Lower lobe of right lung (tissue), 2 donors: ENCODE results near the gene CKAP2L. TPM values are rescaled to one million over a fixed set of nuclear protein-coding genes. Genes with fewer than 3 reads are reported as not detected.
"Not testable (repeated sequence)": the region's sequence is repeated elsewhere in the genome, so short reads cannot be mapped to it uniquely, and the experiment has no call there.

Experiments
- ATAC-seq, 2 donors: fragments of 200-7000 bp; cut with Tn5 transposase; one replicate each; pipeline ENCODE4 v1.9.1; 2020 to 2022; ENCODE audit warnings: mild to moderate bottlenecking in 2 of 2, moderate library complexity in 2 of 2
- DNase-seq: peaks from one replicate; pipeline ENCODE4 v3.0.0-alpha.2; 2020
- H3K27ac ChIP-seq: fragments of 200-600 bp; one replicate; pipeline ENCODE4 v1.8.0; 2022
- H3K27me3 ChIP-seq: fragments of 200-600 bp; one replicate; pipeline ENCODE4 v1.8.0; 2022; ENCODE audit warnings: low read depth
- H3K36me3 ChIP-seq: fragments of 200-600 bp; one replicate; pipeline ENCODE4 v1.8.0; 2022; ENCODE audit warnings: mild to moderate bottlenecking
- H3K4me1 ChIP-seq: fragments of 200-600 bp; one replicate; pipeline ENCODE4 v1.8.0; 2022
- H3K4me3 ChIP-seq: fragments of 200-600 bp; one replicate; pipeline ENCODE4 v1.8.0; 2022; ENCODE audit warnings: mild to moderate bottlenecking
- H3K9me3 ChIP-seq: fragments of 200-600 bp; one replicate; pipeline ENCODE4 v1.8.0; 2022
- intact Hi-C: fragments of 100-400 bp; cut with DNase I; formaldehyde crosslinking; loops from one replicate; pipeline ENCODE4 v1.11.0; 2022
- total RNA-seq: library from RNA; stranded (reverse); fragmentation: NEBNext Ultra II Directional; extraction: Animal tissue kit (Norgen Biotek cat#: 25700); gene quantifications from one replicate; pipeline ENCODE4 v1.2.1, GENCODE V29; 2021
- TF ChIP-seq, protein P1 (sequence below): fragments of 200-600 bp; IDR thresholded peaks from one replicate; pipeline ENCODE4 v1.8.0; 2022; ENCODE audit warnings: antibody characterized with exemption, mild to moderate bottlenecking
- donor health status: DM: no; HTN: yes; CAD: no; lungs with severe emphysema.

CKAP2L gene
- total RNA-seq, 1 donor from 2014 or later: 1.3 TPM

DNA sequence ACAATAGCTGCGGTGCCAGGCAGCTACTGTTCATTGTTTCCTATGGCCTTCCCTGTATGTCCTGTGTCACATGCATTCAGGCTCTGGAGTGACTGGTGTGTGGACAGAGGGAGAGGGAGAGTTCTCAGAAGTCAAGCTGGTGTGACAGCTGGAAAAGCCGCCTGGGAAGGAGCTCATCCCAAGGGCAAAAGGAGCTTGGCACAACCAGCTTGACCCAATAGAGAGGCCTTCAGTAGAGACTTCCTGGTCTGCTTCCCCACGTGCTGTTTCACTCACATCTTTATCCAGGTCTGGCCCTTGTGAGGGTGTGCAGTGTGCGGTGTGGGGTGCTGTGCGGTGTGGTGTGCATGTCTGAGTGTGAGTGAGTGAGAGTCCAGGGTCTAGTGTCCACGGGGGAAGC is 54.7 kb downstream of the CKAP2L start:
- intact Hi-C loops: no loop called here
- no peak for ATAC-seq
- Histone ChIP-seq H3K36me3 (no peaks in the 10 kb centered on the region), H3K27me3 (no peaks in the 10 kb centered on the region), H3K4me1 (peaks cover 11% of the 10 kb centered on the region), H3K9me3 (no peaks in the 10 kb centered on the region), H3K4me3 (no peak overlapping the region), H3K27ac (no peak overlapping the region)
- TF ChIP-seq, protein P1, sequence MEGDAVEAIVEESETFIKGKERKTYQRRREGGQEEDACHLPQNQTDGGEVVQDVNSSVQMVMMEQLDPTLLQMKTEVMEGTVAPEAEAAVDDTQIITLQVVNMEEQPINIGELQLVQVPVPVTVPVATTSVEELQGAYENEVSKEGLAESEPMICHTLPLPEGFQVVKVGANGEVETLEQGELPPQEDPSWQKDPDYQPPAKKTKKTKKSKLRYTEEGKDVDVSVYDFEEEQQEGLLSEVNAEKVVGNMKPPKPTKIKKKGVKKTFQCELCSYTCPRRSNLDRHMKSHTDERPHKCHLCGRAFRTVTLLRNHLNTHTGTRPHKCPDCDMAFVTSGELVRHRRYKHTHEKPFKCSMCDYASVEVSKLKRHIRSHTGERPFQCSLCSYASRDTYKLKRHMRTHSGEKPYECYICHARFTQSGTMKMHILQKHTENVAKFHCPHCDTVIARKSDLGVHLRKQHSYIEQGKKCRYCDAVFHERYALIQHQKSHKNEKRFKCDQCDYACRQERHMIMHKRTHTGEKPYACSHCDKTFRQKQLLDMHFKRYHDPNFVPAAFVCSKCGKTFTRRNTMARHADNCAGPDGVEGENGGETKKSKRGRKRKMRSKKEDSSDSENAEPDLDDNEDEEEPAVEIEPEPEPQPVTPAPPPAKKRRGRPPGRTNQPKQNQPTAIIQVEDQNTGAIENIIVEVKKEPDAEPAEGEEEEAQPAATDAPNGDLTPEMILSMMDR: no peak
- DNase-seq: no peak

DNA sequence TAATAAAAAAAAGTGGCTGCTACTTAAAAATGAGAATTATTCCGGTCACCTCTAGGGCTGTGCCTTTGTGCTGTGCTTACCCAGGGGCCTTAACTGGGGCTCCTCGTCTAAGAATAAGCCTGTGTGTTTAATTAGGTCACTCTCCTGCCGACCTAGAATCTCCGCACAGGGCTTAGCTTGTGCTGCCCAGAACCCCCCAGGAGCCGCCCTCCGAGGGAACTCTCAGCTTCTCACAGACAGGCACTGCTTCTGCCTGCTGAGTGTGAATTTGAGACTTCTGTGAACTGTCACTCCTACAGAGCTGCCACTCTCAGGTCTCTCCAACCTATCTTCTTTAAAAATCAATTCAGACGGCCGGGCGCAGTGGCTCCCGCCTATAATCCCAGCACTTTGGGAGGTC is 55.4 kb downstream of the CKAP2L start:
- intact Hi-C loops: no loop called here
- DNase-seq: no peak
- no peaks in the 10 kb centered on the region for H3K27me3 ChIP-seq
- no peaks in the 10 kb centered on the region for H3K9me3 ChIP-seq
- H3K4me1 ChIP-seq: peaks cover 11% of the 10 kb centered on the region
- TF ChIP-seq, protein P1: no peak
- H3K27ac ChIP-seq: peak overlapping the region; percentile 51
- H3K4me3 ChIP-seq: no peak overlapping the region
- H3K36me3 ChIP-seq: no peaks in the 10 kb centered on the region
- no peak for ATAC-seq

- H3K4me1 ChIP-seq: peaks cover 11% of the 10 kb centered on the region
- ATAC-seq, H3K4me3 ChIP-seq, H3K9me3 ChIP-seq, intact Hi-C loops, H3K36me3 ChIP-seq, H3K27me3 ChIP-seq, DNase-seq, H3K27ac ChIP-seq: not testable (repeated sequence)
Measured at GRCh38 chr2:112706947-112707346, 57.5 kb downstream of the CKAP2L start.

DNA sequence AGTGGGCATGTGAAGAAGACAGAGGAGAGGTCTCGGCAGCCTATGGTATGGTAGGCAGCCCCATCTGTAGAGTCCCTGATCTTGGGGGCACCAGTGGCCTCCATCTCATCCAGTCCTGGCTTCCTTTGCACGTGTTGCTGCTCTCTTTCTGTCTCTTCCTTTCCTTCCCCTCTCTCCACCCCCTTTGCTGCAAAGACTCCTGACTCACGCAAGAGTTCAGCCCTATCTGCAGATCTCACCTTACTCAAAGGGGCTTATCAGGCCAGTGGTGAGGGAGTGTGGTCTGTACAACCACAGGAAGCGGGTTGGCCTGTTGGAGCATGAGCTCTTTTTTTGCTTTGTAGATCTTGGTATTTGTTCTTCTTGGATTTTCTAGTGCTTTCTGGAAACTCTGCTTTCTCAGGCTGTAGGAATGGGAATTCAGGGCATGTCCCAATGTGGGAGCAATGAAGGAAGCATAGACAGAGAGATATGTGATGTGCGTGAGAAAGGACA is 58.2 kb downstream of the CKAP2L start:
- peaks cover 12% of the 10 kb centered on the region for H3K4me1 ChIP-seq
- H3K36me3 ChIP-seq: no peaks in the 10 kb centered on the region
- no peaks in the 10 kb centered on the region for H3K9me3 ChIP-seq
- H3K4me3 ChIP-seq: no peak overlapping the region
- no peaks in the 10 kb centered on the region for H3K27me3 ChIP-seq
- H3K27ac ChIP-seq: no peak overlapping the region
- no peak for DNase-seq
- TF ChIP-seq, protein P1: no peak
- intact Hi-C loops: no loop called here
- ATAC-seq: peak; percentile 33 to 49

GRCh38 chr2:112705575-112705974 is 58.8 kb downstream of the CKAP2L start:
- Histone ChIP-seq H3K9me3 (no peaks in the 10 kb centered on the region), H3K4me3 (no peak overlapping the region), H3K27me3 (no peaks in the 10 kb centered on the region), H3K4me1 (peaks cover 18% of the 10 kb centered on the region), H3K36me3 (no peaks in the 10 kb centered on the region), H3K27ac (no peak overlapping the region)
- TF ChIP-seq, protein P1: no peak
- DNase-seq (no peak), ATAC-seq (no peak)
- intact Hi-C loops: no loop called here

GRCh38 chr2:112703684-112704083 is 60.7 kb downstream of the CKAP2L start:
- H3K9me3 ChIP-seq: no peaks in the 10 kb centered on the region
- H3K27me3 ChIP-seq: no peaks in the 10 kb centered on the region
- H3K27ac ChIP-seq: no peak overlapping the region
- no peak overlapping the region for H3K4me3 ChIP-seq
- DNase-seq: no peak
- H3K4me1 ChIP-seq: peaks cover 27% of the 10 kb centered on the region
- TF ChIP-seq, protein P1: no peak
- no peak for ATAC-seq
- H3K36me3 ChIP-seq: no peaks in the 10 kb centered on the region
- intact Hi-C loops: no loop called here
